ENCODE measurements around the gene PRG3. TPM values are rescaled to one million over a fixed set of nuclear protein-coding genes. Genes with fewer than 3 reads are reported as not detected.

Gene PRG3
- total RNA-seq, 1 experiment from 2014 or later = not detected

DNA sequence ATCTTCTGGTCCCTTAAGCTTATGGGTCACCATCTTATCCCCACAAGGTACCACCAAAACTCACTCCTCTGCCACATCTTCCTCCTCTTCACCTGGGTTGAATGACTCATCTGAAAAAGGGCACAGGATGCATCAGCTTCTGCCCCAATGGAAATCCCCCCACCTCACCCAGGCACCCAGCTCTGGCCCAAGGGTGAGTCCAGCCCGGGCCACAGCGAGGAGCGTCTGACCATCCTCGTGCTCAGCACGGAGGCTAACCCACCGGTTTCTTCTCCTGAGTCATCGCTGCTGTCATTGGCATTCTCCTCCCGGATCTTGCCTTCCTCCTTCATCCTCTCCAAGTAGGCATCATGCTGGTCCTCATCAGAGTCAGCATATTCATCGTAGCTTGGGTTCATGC, 50.9 kb downstream of the PRG3 start:
- no peak for ATAC-seq

DNA sequence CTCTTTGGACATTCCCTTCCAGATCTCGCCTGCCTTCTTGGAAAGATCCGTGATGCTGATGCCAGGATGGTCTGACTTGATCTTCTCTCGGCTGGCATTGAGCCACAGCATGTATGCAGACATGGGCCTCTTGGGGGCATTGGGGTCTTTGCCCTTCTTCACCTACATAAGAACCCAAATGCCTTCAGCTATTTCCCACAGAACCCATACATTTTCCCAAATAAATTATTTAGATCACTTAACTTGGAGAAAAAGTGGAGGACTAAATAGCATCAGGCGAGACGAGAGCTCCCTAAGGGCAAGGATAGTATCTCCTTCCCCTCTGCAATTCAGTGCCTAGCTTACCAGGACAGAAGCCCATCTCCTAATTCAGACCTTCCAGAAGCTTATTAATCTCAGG, 53.2 kb downstream of the PRG3 start:
- peaks cover 16% of the 10 kb centered on the region; the same call in 1 of the 2 replicates for H3K36me3 ChIP-seq (ENCODE audit: control insufficient read depth, insufficient read depth, low read length)
- in situ Hi-C loops (cut with HindIII; ENCODE audit: low pct_unique_long_range_greater_than_20kb, low sequenced_read_pairs) = no loop called here
- BruUV-seq (replicated peaks) = no TSS peak

More for the DNA sequence above, 50.9 kb downstream of the PRG3 start:
- DNase-seq (ENCODE audit: low read depth, low spot score) = no peak
- H3K9me3 ChIP-seq (ENCODE audit: control insufficient read depth, insufficient read depth, low read depth, low read length) = no peaks in the 10 kb centered on the region
- intact Hi-C loops (cut with micrococcal nuclease; ENCODE audit: unreplicated experiment) = no loop called here
- in situ Hi-C loops (cut with HindIII; ENCODE audit: low pct_unique_long_range_greater_than_20kb, low sequenced_read_pairs) = no loop called here
- H3K4me3 ChIP-seq (ENCODE audit: low read depth in 2 of 2, low read length in 2 of 2) = no peak overlapping the region
- no peak overlapping the region for H3K27ac ChIP-seq (ENCODE audit: low read length)
- BruUV-seq (replicated peaks) = no TSS peak
- ChIA-PET POLR2A (no interaction called here), CTCF (no interaction called here)
- peaks cover 27% of the 10 kb centered on the region for H3K4me1 ChIP-seq (ENCODE audit: control insufficient read depth, insufficient read depth, low read length)
- peaks cover 23% of the 10 kb centered on the region; the same call in 1 of the 2 replicates for H3K36me3 ChIP-seq (ENCODE audit: control insufficient read depth, insufficient read depth, low read length)
- TF ChIP-seq TCF7L2 (IDR thresholded peaks at IDR 0.05; ENCODE audit: low read depth, low read length) (no peak), SIN3A (IDR thresholded peaks at IDR 0.05; ENCODE audit: borderline replicate concordance, insufficient read depth, low read depth, low read length) (no peak)
- TF ChIP-seq, protein P1, sequence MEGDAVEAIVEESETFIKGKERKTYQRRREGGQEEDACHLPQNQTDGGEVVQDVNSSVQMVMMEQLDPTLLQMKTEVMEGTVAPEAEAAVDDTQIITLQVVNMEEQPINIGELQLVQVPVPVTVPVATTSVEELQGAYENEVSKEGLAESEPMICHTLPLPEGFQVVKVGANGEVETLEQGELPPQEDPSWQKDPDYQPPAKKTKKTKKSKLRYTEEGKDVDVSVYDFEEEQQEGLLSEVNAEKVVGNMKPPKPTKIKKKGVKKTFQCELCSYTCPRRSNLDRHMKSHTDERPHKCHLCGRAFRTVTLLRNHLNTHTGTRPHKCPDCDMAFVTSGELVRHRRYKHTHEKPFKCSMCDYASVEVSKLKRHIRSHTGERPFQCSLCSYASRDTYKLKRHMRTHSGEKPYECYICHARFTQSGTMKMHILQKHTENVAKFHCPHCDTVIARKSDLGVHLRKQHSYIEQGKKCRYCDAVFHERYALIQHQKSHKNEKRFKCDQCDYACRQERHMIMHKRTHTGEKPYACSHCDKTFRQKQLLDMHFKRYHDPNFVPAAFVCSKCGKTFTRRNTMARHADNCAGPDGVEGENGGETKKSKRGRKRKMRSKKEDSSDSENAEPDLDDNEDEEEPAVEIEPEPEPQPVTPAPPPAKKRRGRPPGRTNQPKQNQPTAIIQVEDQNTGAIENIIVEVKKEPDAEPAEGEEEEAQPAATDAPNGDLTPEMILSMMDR (IDR thresholded peaks at IDR 0.05) = no peak
- no peaks in the 10 kb centered on the region for H3K27me3 ChIP-seq (ENCODE audit: control insufficient read depth, insufficient read depth, low read length)

More for the DNA sequence above, 53.2 kb downstream of the PRG3 start:
- peaks cover 22% of the 10 kb centered on the region for H3K4me1 ChIP-seq (ENCODE audit: control insufficient read depth, insufficient read depth, low read length)
- H3K27ac ChIP-seq (ENCODE audit: low read length) = no peak overlapping the region
- ATAC-seq = no peak
- CTCF ChIA-PET = no interaction called here
- TF ChIP-seq TCF7L2 (IDR thresholded peaks at IDR 0.05; ENCODE audit: low read depth, low read length) = no peak
- no peak for TF ChIP-seq POLR2AphosphoS5 (IDR thresholded peaks at IDR 0.05; ENCODE audit: low read depth, low read length)
- TF ChIP-seq, protein P1 (IDR thresholded peaks at IDR 0.05) = no peak
- TF ChIP-seq SIN3A (IDR thresholded peaks at IDR 0.05; ENCODE audit: borderline replicate concordance, insufficient read depth, low read depth, low read length) = no peak
- TF ChIP-seq, protein P2, sequence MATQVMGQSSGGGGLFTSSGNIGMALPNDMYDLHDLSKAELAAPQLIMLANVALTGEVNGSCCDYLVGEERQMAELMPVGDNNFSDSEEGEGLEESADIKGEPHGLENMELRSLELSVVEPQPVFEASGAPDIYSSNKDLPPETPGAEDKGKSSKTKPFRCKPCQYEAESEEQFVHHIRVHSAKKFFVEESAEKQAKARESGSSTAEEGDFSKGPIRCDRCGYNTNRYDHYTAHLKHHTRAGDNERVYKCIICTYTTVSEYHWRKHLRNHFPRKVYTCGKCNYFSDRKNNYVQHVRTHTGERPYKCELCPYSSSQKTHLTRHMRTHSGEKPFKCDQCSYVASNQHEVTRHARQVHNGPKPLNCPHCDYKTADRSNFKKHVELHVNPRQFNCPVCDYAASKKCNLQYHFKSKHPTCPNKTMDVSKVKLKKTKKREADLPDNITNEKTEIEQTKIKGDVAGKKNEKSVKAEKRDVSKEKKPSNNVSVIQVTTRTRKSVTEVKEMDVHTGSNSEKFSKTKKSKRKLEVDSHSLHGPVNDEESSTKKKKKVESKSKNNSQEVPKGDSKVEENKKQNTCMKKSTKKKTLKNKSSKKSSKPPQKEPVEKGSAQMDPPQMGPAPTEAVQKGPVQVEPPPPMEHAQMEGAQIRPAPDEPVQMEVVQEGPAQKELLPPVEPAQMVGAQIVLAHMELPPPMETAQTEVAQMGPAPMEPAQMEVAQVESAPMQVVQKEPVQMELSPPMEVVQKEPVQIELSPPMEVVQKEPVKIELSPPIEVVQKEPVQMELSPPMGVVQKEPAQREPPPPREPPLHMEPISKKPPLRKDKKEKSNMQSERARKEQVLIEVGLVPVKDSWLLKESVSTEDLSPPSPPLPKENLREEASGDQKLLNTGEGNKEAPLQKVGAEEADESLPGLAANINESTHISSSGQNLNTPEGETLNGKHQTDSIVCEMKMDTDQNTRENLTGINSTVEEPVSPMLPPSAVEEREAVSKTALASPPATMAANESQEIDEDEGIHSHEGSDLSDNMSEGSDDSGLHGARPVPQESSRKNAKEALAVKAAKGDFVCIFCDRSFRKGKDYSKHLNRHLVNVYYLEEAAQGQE (IDR thresholded peaks at IDR 0.05; ENCODE audit: insufficient read depth in 1 of 2, low read depth in 2 of 2, low read length in 1 of 2) = no peak
- DNase-seq (ENCODE audit: low read depth, low spot score) = no peak
- H3K4me3 ChIP-seq (ENCODE audit: low read depth in 2 of 2, low read length in 2 of 2) = no peak overlapping the region
- no peaks in the 10 kb centered on the region for H3K9me3 ChIP-seq (ENCODE audit: control insufficient read depth, insufficient read depth, low read depth, low read length)
- POLR2A ChIA-PET = no interaction called here
- H3K27me3 ChIP-seq (ENCODE audit: control insufficient read depth, insufficient read depth, low read length) = no peaks in the 10 kb centered on the region
- intact Hi-C loops (cut with micrococcal nuclease; ENCODE audit: unreplicated experiment) = no loop called here

Other genes starting within 250 kb of the PRG3 start
- not detected for gene LRRC55, start 199.2 kb downstream of the PRG3 start, total RNA-seq (2021; ENCODE audit: unreplicated experiment)
- not detected for gene APLNR, start 143.9 kb downstream of the PRG3 start, total RNA-seq (2021; ENCODE audit: unreplicated experiment)
- gene TNKS1BP1, start 56.2 kb downstream of the PRG3 start, total RNA-seq (2021; ENCODE audit: unreplicated experiment) = 94.6 TPM
- 173 TPM for gene SSRP1, start 45.3 kb downstream of the PRG3 start, total RNA-seq (2021; ENCODE audit: unreplicated experiment)
- gene P2RX3, start 42.8 kb downstream of the PRG3 start, total RNA-seq (2021; ENCODE audit: unreplicated experiment) = not detected
- gene PRG2, start 9.5 kb upstream of the PRG3 start, total RNA-seq (2021; ENCODE audit: unreplicated experiment) = not detected
- 8.6 TPM for gene SLC43A3, start 46.0 kb upstream of the PRG3 start, total RNA-seq (2021; ENCODE audit: unreplicated experiment)
- gene RTN4RL2, start 79.4 kb upstream of the PRG3 start, total RNA-seq (2021; ENCODE audit: unreplicated experiment) = 0.90 TPM
- gene SLC43A1, start 134.6 kb upstream of the PRG3 start, total RNA-seq (2021; ENCODE audit: unreplicated experiment) = 2.0 TPM
- gene TIMM10, start 149.6 kb upstream of the PRG3 start, total RNA-seq (2021; ENCODE audit: unreplicated experiment) = 152 TPM
- not detected for gene SMTNL1, start 156.4 kb upstream of the PRG3 start, total RNA-seq (2021; ENCODE audit: unreplicated experiment)
- 19.1 TPM for gene UBE2L6, start 186.5 kb upstream of the PRG3 start, total RNA-seq (2021; ENCODE audit: unreplicated experiment)
- 1.3 TPM for gene SERPING1, start 216.5 kb upstream of the PRG3 start, total RNA-seq (2021; ENCODE audit: unreplicated experiment)

Data from Panc1 (cell line).